HepG2 (cell line): Measurements from ENCODE around the gene DNAAF1. TPM values are rescaled to one million over a fixed set of nuclear protein-coding genes. Genes with fewer than 3 reads are reported as not detected.

Experiments used
- ATAC-seq: fragments of 200-7000 bp; cut with Tn5 transposase; 3 replicates; pipeline ENCODE4 v1.9.1; 2020; ENCODE audit warnings: mild to moderate bottlenecking, moderate library complexity
- BruUV-seq: library from RNA; stranded (reverse); fragments of 400-500 nt; replicated peaks from 2 replicates; lab custom pipeline; 2021; lab: Mats Ljungman, UMichigan
- CTCF ChIA-PET: fragments of 300-600 bp; formaldehyde crosslinking; extraction: SDS; loops from one replicate; lab custom pipeline; 2021; ENCODE audit warnings: low total read pairs, inconsistent platforms, low intra/inter-chr PET ratio; lab: Yijun Ruan, JAX
- POLR2A ChIA-PET: fragments of 350-600 bp; sonication (Branson Sonifier 250); formaldehyde crosslinking; loops from one replicate; lab custom pipeline; 2020; ENCODE audit warnings: antibody characterized with exemption, inconsistent platforms; lab: Yijun Ruan, JAX
- DNase-seq: peaks from one replicate; pipeline ENCODE4 v3.0.0-alpha.2; 2015; ENCODE audit warnings: low spot score
- FAIRE-seq: peaks from 3 replicates; lab custom pipeline; 2011; peaks lifted over from hg19 to GRCh38; lab: Jason Lieb, UNC
- H2AFZ ChIP-seq: one replicate; pipeline ENCODE4 v1.6.1; 2011; ENCODE audit warnings: low read length, inconsistent platforms
- H3K27ac ChIP-seq: fragments of 300-600 bp; 3 replicates; pipeline ENCODE4 v1.8.0; 2011; ENCODE audit warnings: mixed run types, mild to moderate bottlenecking, mixed read lengths, low read length, inconsistent platforms; ENCODE audit not compliant: insufficient read depth; ENCODE audit errors: extremely low read length
- H3K27me3 ChIP-seq, 2 experiments: fragments of 200-600 bp in 1 of 2; 2 replicates in 1 of 2; 3 replicates in 1 of 2; pipeline versions ENCODE4 v1.6.0 to v1.8.0; 2011; ENCODE audit warnings: low read length in 2 of 2, mild to moderate bottlenecking in 2 of 2, moderate library complexity in 2 of 2, inconsistent platforms in 1 of 2; ENCODE audit not compliant: insufficient read depth in 2 of 2, control insufficient read depth in 1 of 2
- H3K36me3 ChIP-seq, 2 experiments: fragments of 200-600 bp in 1 of 2; replicated peaks in 1 of 2; 2 replicates in 1 of 2; 3 replicates in 1 of 2; pipeline versions ENCODE4 v1.5.1 to v1.8.0; 2011; ENCODE audit warnings: low read length in 2 of 2, inconsistent platforms in 1 of 2; ENCODE audit not compliant: insufficient read depth in 2 of 2, control insufficient read depth in 1 of 2
- H3K4me1 ChIP-seq: 2 replicates; pipeline ENCODE4 v1.5.1; 2012; ENCODE audit warnings: low read length, inconsistent platforms; ENCODE audit not compliant: insufficient read depth
- H3K4me2 ChIP-seq: 2 replicates; pipeline ENCODE4 v1.6.0; 2011; ENCODE audit warnings: low read depth, low read length, inconsistent platforms
- H3K4me3 ChIP-seq, 3 experiments: fragments of 200-600 bp in 1 of 3; sonication (generic), shearing (Covaris generic) in 1 of 3; replicated peaks in 1 of 3; 2 replicates each; pipeline ENCODE4 v1.5.1; 2011 to 2016; ENCODE audit warnings: low read length in 3 of 3, inconsistent platforms in 2 of 3, low read depth in 2 of 3, mild to moderate bottlenecking in 2 of 3, control low read depth in 1 of 3, mixed read lengths in 1 of 3; ENCODE audit not compliant: insufficient read depth in 1 of 3
- H3K79me2 ChIP-seq: one replicate; pipeline ENCODE4 v1.6.1; 2011; ENCODE audit warnings: low read length, inconsistent platforms; ENCODE audit not compliant: insufficient read depth
- H3K9ac ChIP-seq: 2 replicates; pipeline ENCODE4 v1.6.0; 2011; ENCODE audit warnings: mild to moderate bottlenecking, low read depth, low read length, inconsistent platforms; ENCODE audit not compliant: insufficient read depth
- H3K9me3 ChIP-seq: 2 replicates; pipeline ENCODE4 v1.5.1; 2012; ENCODE audit warnings: mild to moderate bottlenecking, low read length
- H4K20me1 ChIP-seq: 2 replicates; pipeline ENCODE4 v1.6.0; 2011; ENCODE audit warnings: inconsistent platforms, mild to moderate bottlenecking, low read length, moderate library complexity; ENCODE audit not compliant: insufficient read depth
- HIVEP1 ChIP-seq: sonication (generic); formaldehyde crosslinking; IDR thresholded peaks from 2 replicates; pipeline ENCODE4 v1.4.0; 2020; ENCODE audit warnings: mild to moderate bottlenecking, missing genetic modification reagents
- WGBS: methylation state at CpG from one replicate; pipeline ENCODE4 v1.1.6; 2017; ENCODE audit warnings: low lambda C conversion rate; 5-methylcytosine and 5-hydroxymethylcytosine counted together
- in situ Hi-C: cut with HindIII; loops from 2 replicates; pipeline ENCODE4 v1.10.0; 2017; ENCODE audit warnings: low pct_unique_long_range_greater_than_20kb; ENCODE audit not compliant: extremely low pct_ligation_motif_present
- intact Hi-C: fragments of 100-400 bp; cut with micrococcal nuclease; formaldehyde crosslinking; loops from one replicate; pipeline ENCODE4 v1.10.0; 2022; ENCODE audit not compliant: unreplicated experiment
- polyA plus RNA-seq, 8 experiments: library from polyadenylated mRNA; depleted of rRNA in 3 of 8; stranded (reverse) in 7 of 8; unstranded in 1 of 8; fragments of >200 nt; fragmentation: Illumina TruSeq in 4 of 8; extraction: Trizol in 4 of 8; gene quantifications; 2 replicates each; pipeline versions ENCODE4 v1.2.1 to v1.2.3, GENCODE V29; 2011 to 2016; ENCODE audit warnings: low read depth in 4 of 8, missing spikeins in 1 of 8, mixed read lengths in 1 of 8; ENCODE audit not compliant: insufficient read depth in 1 of 8
- total RNA-seq, 5 experiments: library from RNA; depleted of rRNA; stranded (reverse); fragments of >200 nt; fragmentation: Illumina TruSeq; extraction: Trizol; gene quantifications; 2 replicates each; pipeline ENCODE4 v1.2.3, GENCODE V29; 2016; ENCODE audit warnings: low read depth in 1 of 5
- TF ChIP-seq, protein P1 (sequence below): sonication (generic); formaldehyde crosslinking; IDR thresholded peaks from 2 replicates; pipeline ENCODE4 v1.5.0; 2020; ENCODE audit warnings: mild to moderate bottlenecking, missing genetic modification reagents, borderline replicate concordance

Gene DNAAF1
- total and polyA plus RNA-seq, 2 of the 13 experiments (the other 11 are each of a cell fraction or from before 2014, with no cell fraction given) = 0.04 TPM; not detected in 1

DNA sequence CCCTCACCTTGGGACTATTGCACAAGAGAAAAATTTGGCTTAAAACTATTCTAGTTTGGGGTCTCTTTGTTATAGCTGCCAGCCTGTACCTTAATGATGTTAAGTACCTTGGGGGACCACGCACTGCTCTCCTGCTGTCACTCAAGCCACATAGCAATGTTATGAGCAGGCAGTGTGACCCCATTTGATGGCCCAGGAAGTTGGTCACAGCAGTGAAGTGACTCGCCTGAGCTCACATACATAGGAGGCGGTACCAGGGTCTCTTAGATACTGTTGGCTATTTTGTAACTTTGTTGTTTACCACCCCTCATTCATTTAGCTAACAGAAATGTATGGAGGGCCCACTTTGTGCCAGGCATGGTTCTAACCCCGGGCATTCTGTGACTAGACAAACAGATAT lies 78.3 kb downstream of the DNAAF1 start:
- CTCF ChIA-PET = no interaction called here

More for the DNA sequence above, 78.3 kb downstream of the DNAAF1 start:
- 10% methylated on average over 4 of the region's 4 CpGs for WGBS
- no peaks in the 10 kb centered on the region for H3K36me3 ChIP-seq
- intact Hi-C loops (no loop called here), in situ Hi-C loops (no loop called here)
- no peaks in the 10 kb centered on the region for H3K9me3 ChIP-seq
- no peak overlapping the region for H3K4me2 ChIP-seq
- ATAC-seq = no peak
- H2AFZ ChIP-seq = no peak overlapping the region
- H3K27ac ChIP-seq = no peak overlapping the region
- no peaks in the 10 kb centered on the region for H4K20me1 ChIP-seq
- no peaks in the 10 kb centered on the region for H3K79me2 ChIP-seq
- POLR2A ChIA-PET = no interaction called here
- no peak for FAIRE-seq
- H3K27me3 ChIP-seq = peaks cover 4 to 61% of the 10 kb centered on the region in 2 experiments; a peak in 4 of 5 replicates
- H3K4me1 ChIP-seq = peaks cover 5% of the 10 kb centered on the region; the same call in 1 of the 2 replicates
- no peak for DNase-seq
- no TSS peak for BruUV-seq
- no peak overlapping the region for H3K9ac ChIP-seq
- TF ChIP-seq, protein P1, sequence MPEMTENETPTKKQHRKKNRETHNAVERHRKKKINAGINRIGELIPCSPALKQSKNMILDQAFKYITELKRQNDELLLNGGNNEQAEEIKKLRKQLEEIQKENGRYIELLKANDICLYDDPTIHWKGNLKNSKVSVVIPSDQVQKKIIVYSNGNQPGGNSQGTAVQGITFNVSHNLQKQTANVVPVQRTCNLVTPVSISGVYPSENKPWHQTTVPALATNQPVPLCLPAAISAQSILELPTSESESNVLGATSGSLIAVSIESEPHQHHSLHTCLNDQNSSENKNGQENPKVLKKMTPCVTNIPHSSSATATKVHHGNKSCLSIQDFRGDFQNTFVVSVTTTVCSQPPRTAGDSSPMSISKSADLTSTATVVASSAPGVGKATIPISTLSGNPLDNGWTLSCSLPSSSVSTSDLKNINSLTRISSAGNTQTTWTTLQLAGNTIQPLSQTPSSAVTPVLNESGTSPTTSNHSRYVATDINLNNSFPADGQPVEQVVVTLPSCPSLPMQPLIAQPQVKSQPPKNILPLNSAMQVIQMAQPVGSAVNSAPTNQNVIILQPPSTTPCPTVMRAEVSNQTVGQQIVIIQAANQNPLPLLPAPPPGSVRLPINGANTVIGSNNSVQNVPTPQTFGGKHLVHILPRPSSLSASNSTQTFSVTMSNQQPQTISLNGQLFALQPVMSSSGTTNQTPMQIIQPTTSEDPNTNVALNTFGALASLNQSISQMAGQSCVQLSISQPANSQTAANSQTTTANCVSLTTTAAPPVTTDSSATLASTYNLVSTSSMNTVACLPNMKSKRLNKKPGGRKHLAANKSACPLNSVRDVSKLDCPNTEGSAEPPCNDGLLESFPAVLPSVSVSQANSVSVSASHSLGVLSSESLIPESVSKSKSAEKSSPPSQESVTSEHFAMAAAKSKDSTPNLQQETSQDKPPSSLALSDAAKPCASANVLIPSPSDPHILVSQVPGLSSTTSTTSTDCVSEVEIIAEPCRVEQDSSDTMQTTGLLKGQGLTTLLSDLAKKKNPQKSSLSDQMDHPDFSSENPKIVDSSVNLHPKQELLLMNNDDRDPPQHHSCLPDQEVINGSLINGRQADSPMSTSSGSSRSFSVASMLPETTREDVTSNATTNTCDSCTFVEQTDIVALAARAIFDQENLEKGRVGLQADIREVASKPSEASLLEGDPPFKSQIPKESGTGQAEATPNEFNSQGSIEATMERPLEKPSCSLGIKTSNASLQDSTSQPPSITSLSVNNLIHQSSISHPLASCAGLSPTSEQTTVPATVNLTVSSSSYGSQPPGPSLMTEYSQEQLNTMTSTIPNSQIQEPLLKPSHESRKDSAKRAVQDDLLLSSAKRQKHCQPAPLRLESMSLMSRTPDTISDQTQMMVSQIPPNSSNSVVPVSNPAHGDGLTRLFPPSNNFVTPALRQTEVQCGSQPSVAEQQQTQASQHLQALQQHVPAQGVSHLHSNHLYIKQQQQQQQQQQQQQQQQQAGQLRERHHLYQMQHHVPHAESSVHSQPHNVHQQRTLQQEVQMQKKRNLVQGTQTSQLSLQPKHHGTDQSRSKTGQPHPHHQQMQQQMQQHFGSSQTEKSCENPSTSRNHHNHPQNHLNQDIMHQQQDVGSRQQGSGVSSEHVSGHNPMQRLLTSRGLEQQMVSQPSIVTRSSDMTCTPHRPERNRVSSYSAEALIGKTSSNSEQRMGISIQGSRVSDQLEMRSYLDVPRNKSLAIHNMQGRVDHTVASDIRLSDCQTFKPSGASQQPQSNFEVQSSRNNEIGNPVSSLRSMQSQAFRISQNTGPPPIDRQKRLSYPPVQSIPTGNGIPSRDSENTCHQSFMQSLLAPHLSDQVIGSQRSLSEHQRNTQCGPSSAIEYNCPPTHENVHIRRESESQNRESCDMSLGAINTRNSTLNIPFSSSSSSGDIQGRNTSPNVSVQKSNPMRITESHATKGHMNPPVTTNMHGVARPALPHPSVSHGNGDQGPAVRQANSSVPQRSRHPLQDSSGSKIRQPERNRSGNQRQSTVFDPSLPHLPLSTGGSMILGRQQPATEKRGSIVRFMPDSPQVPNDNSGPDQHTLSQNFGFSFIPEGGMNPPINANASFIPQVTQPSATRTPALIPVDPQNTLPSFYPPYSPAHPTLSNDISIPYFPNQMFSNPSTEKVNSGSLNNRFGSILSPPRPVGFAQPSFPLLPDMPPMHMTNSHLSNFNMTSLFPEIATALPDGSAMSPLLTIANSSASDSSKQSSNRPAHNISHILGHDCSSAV (CRISPR knock-in tag) = no peak
- TF ChIP-seq HIVEP1 = no peak
- H3K4me3 ChIP-seq = no peak overlapping the region
